OCI-M2 (cell line): ENCODE data around the gene GNB5.

ENCODE experiments used
- DNase-seq: peaks from one replicate; lab custom pipeline; 2025; ENCODE audit not compliant: unreplicated experiment; lab: John Stamatoyannopoulos, UW

GNB5 gene

DNA sequence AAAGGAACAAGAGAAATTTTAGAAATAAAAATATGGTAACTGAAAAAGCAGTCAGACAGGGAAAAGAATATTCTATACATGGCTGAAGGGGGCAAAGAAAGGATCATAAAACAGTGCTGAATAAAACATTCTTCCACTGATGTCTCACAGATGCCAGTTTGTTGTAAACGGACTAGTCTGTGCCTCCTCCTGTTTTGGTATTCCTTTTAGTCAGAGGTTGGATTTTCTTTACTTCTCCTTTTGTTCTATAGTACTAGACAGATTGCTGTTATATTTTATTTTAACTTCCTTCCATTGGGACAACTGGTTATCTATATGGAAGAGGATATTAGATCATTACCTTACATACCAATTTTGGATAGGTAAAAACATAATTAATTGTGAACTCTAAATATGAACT is 16.0 kb upstream of the GNB5 start:
- DNase-seq, result no peak

DNA sequence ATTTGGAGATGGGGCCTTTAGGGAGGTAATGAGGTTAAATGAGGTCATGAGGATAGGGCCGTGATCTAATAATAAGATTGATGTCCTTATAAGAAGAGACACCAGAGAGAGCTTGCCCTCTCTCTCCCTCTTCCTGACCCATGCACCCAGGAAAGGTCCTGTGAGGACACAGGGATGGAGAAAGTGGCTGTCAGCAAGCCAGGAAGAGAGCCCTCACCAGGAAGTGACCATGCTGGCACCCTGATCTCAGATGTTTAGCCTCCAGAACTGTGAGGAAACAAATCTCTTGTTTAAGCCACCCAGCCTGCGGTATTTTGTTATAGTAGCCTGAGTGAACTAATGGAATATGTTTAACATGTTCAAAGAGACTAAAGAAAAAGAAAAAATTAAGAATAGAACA is 15.3 kb upstream of the GNB5 start:
- no peak for DNase-seq

GRCh38 chr15:52204657-52205056 is 13.5 kb upstream of the GNB5 start:
- no peak for DNase-seq

DNA sequence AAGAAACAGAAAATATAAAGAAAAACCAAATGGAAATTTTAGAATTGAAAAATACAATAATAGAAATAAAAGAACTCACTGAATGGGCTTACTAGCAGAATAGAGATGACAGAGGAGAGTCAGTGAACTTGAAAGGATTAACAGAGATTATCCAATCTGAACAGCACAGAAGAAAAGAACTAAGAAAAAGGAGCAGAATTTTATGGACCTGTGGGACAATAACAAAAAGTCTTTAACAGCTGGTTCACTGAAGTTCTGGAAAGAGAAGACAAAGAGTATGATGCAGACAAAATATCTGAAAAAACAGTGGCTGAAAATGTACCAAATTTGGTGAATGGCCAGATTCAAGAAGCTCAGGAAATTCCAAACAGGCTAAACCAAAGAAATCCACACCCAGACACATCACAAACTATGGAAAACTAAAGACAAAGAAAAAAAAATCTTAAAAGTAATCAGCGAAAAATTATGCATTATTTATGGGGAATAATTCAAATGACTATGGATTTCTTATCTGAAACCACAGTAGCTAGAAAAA is 9.7 kb upstream of the GNB5 start:
- DNase-seq, result no peak

- no peak for DNase-seq
Measured at GRCh38 chr15:52199271-52199670, 8.1 kb upstream of the GNB5 start.

DNA sequence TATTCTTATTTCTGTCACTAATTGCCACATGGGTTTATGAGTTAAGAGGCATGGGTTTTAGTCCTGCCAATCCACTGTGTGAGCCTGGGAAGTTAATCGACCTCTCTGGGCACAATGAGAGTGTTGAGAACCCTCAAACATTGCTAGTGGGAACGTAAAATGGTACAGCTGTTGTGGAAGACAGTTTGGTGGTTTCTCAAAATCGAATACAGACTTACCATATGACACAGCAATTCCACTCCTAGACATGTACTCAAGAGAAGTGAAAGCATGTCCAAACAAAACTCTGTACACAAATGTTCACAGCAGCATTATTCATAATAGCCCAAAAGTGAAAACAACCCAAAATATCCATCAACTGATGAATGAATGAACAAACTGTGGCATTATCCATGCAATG is 5.7 kb upstream of the GNB5 start:
- DNase-seq, result no peak

GRCh38 chr15:52193791-52194190 is 2.6 kb upstream of the GNB5 start:
- no peak for DNase-seq

GRCh38 chr15:52193321-52193720 is 2.1 kb upstream of the GNB5 start:
- DNase-seq, result no peak

GRCh38 chr15:52186651-52187486 is 4.3 kb downstream of the GNB5 start:
- DNase-seq, result no peak

GRCh38 chr15:52185151-52185561 is 6.0 kb downstream of the GNB5 start:
- DNase-seq, result no peak

- DNase-seq, result no peak
Measured at GRCh38 chr15:52184721-52185120, 6.5 kb downstream of the GNB5 start.

GRCh38 chr15:52183562-52184173 is 7.5 kb downstream of the GNB5 start:
- DNase-seq, result no peak

DNA sequence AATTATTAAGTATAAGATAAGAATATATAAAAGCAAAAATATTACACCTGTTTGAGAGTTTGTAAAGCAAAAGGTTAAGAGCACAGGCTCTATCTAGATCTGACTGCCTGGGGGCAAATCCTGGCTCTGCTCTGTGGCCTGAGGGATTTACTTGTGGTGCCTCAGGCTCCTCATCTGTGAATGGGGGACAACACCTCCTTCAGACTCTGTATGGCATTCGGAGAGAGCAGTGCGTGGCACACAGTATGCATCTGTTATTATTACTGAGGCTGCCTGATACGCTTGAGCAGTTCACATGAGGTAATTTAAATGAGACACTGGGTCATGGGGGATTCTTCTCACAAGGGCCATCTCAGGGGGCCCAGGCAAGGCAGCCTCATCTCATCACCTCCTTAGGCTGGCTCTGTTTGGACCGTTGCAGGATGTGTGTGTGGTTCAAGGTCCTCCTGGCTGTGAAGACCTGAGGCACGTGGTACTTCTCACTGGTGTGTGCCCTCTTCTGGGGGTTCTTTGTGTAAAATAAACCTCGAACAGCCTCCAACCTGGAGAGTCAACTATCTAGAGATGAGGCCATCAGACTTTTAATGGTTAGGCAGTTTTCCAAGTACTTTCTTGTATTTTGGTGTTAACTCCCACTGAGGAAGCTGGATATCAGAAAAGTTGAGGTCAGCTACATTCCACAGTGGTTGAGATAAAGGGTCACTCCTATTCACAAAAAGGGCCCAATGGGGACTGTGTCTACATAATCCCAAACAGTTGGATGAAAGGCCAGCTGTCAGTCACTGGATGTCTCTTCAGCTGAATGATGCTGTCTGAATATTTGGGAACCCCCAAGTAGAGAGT is 9.0 kb downstream of the GNB5 start:
- no peak for DNase-seq

GRCh38 chr15:52180851-52181450 is 10.2 kb downstream of the GNB5 start:
- no peak for DNase-seq

- no peak for DNase-seq
Measured at GRCh38 chr15:52180196-52180835, 10.9 kb downstream of the GNB5 start.

- no peak for DNase-seq
Measured at GRCh38 chr15:52179278-52180195, 11.7 kb downstream of the GNB5 start.

DNA sequence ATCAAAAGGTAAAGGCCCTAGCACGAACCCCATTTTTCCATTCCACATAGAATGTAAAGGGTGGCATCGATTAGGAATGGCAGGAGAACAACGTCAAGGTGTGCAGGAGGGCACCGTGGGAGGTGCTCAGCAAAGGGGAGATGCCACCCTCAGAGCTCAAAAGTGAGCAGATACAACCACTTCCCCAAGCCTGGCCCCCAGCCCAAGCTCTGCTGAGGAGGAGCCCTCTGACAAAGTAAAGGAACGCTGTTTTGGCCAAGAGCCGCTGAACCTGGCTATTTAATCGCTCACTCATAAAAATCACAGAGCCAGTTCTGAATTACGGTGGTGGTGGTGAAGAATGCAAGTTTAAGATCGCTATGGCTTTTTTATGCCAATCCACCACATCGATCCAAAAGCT is 12.4 kb downstream of the GNB5 start:
- no peak for DNase-seq

DNA sequence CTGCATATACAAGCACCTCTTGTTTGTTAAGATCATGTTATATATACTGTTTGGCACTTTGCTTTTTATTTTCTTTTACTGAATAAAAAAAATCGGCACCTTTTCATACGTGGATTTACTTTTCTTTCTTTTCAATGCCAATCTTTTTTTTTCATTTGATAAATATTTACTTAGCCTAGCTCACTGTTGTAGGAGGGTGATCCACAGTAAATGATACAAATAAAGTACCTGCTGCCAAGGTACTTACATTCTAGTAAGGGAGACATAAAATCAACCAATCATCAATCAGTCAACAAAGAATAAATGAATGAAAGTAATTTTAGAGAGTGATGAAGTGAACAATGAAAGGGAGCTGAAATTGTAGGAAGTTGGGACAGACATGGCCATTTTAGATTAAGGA is 18.3 kb downstream of the GNB5 start:
- no peak for DNase-seq

- DNase-seq, result no peak
Measured at GRCh38 chr15:52171807-52172206, 19.4 kb downstream of the GNB5 start.

DNA sequence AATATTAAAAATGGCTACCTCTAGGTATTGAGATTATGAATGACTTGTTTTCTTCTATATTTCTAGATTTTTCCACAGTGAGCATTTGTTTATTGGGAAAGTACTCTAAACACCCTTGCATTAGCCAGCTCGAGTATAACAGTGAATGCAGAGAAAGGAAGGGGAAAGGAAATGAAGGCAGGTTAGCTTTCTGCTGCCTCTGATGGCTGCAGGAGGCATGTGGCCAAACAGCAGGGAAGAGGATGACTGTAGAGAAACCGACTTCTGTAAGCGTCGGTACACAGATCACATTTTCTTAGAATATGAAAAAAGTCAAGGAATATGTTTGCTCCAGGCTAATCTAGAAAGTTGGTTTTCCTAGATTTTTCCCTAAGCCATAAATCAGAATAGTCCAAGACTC is 19.8 kb downstream of the GNB5 start:
- DNase-seq, result no peak
